Mesendoderm (in vitro differentiated cells): Measurements from ENCODE around the gene MIA.
"Not testable (repeated sequence)": the region's sequence is repeated elsewhere in the genome, so short reads cannot be mapped to it uniquely, and the experiment has no call there.

Experiments
- DNase-seq: peaks from one replicate; pipeline ENCODE4 v3.0.0; 2013
- H2AK5ac ChIP-seq: 2 replicates; pipeline ENCODE4 v1.6.1; 2013; ENCODE audit warnings: low read length, inconsistent platforms
- H2BK120ac ChIP-seq: 2 replicates; pipeline ENCODE4 v1.6.1; 2013; ENCODE audit warnings: low read depth, mild to moderate bottlenecking, low read length, moderate library complexity, mixed read lengths
- H2BK15ac ChIP-seq: replicated peaks from 2 replicates; pipeline ENCODE4 v1.6.1; 2013; ENCODE audit warnings: low read depth, mild to moderate bottlenecking, moderate library complexity
- H2BK5ac ChIP-seq: 2 replicates; pipeline ENCODE4 v1.6.1; 2013; ENCODE audit warnings: low read length, inconsistent platforms
- H3K18ac ChIP-seq: 2 replicates; pipeline ENCODE4 v1.6.1; 2013; ENCODE audit warnings: mild to moderate bottlenecking, low read length, mixed read lengths
- H3K23ac ChIP-seq: one replicate; pipeline ENCODE4 v1.6.1; 2013; ENCODE audit warnings: low read length
- H3K27ac ChIP-seq: 2 replicates; pipeline ENCODE4 v1.5.1; 2013; ENCODE audit warnings: low read depth, mild to moderate bottlenecking, inconsistent platforms, low read length, moderate library complexity
- H3K27me3 ChIP-seq: 2 replicates; pipeline ENCODE4 v1.6.1; 2013; ENCODE audit warnings: low read length, control low read depth, mild to moderate bottlenecking, inconsistent platforms; ENCODE audit not compliant: insufficient read depth, poor library complexity
- H3K36me3 ChIP-seq: 2 replicates; pipeline ENCODE4 v1.6.1; 2013; ENCODE audit warnings: low read length, inconsistent platforms; ENCODE audit not compliant: control insufficient read depth, insufficient read depth
- H3K4ac ChIP-seq: one replicate; pipeline ENCODE4 v1.6.1; 2013; ENCODE audit warnings: low read depth, mild to moderate bottlenecking, low read length, moderate library complexity
- H3K4me1 ChIP-seq: 2 replicates; pipeline ENCODE4 v1.6.1; 2013; ENCODE audit warnings: low read depth, low read length, inconsistent platforms; ENCODE audit not compliant: control insufficient read depth
- H3K4me2 ChIP-seq: 2 replicates; pipeline ENCODE4 v1.6.1; 2013; ENCODE audit warnings: low read length
- H3K4me3 ChIP-seq: 2 replicates; pipeline ENCODE4 v1.5.1; 2013; ENCODE audit warnings: mild to moderate bottlenecking, low read length
- H3K56ac ChIP-seq: one replicate; pipeline ENCODE4 v1.6.1; 2013; ENCODE audit warnings: low read length
- H3K79me1 ChIP-seq: 2 replicates; pipeline ENCODE4 v1.6.1; 2013; ENCODE audit warnings: low read length, inconsistent platforms
- H3K79me2 ChIP-seq: 2 replicates; pipeline ENCODE4 v1.6.1; 2013; ENCODE audit warnings: mild to moderate bottlenecking, low read length; ENCODE audit not compliant: control insufficient read depth, insufficient read depth
- H3K9ac ChIP-seq: 2 replicates; pipeline ENCODE4 v1.6.1; 2013; ENCODE audit warnings: low read length, inconsistent platforms
- H4K5ac ChIP-seq: one replicate; pipeline ENCODE4 v1.6.1; 2013; ENCODE audit warnings: low read length
- H4K8ac ChIP-seq: one replicate; pipeline ENCODE4 v1.6.1; 2013; ENCODE audit warnings: low read depth, mild to moderate bottlenecking, control low read depth, low read length, moderate library complexity
- WGBS: extraction: QIAGEN DNeasy Blood & Tissue Kit; methylation state at CpG from one replicate; pipeline ENCODE4 v1.1.7; 2013; ENCODE audit warnings: low lambda C conversion rate, missing lambda C conversion rate; ENCODE audit not compliant: insufficient coverage; ENCODE audit errors: extremely low coverage; 5-methylcytosine and 5-hydroxymethylcytosine counted together

MIA gene

GRCh38 chr19:40811478-40812341, 36.4 kb downstream of the MIA start:
- no peak overlapping the region for H4K5ac ChIP-seq
- peak overlapping the region; percentile 25 for H3K18ac ChIP-seq
- H2AK5ac ChIP-seq, result no peak overlapping the region
- no peak overlapping the region for H4K8ac ChIP-seq
- peaks cover 3% of the 10 kb centered on the region for H3K79me2 ChIP-seq
- no peak overlapping the region for H2BK5ac ChIP-seq
- H2BK120ac ChIP-seq, result no peak overlapping the region
- H3K4me1 ChIP-seq, result no peaks in the 10 kb centered on the region
- H2BK15ac ChIP-seq, result no peak overlapping the region
- no peak overlapping the region for H3K4me3 ChIP-seq
- H3K27me3 ChIP-seq, result no peaks in the 10 kb centered on the region
- peak overlapping the region; percentile 74 for H3K9ac ChIP-seq
- WGBS, result no CpG with 5 or more reads among the region's 35 CpGs
- H3K27ac ChIP-seq, result no peak overlapping the region
- no peak overlapping the region for H3K4ac ChIP-seq
- H3K79me1 ChIP-seq, result peaks cover 12% of the 10 kb centered on the region
- H3K36me3 ChIP-seq, result peaks cover 8% of the 10 kb centered on the region
- peak overlapping the region; percentile 77 for H3K4me2 ChIP-seq
- H3K23ac ChIP-seq, result no peak overlapping the region
- peak overlapping the region; percentile 86 for H3K56ac ChIP-seq
- DNase-seq, result no peak

GRCh38 chr19:40812571-40812970, 37.2 kb downstream of the MIA start:
- H2BK5ac ChIP-seq, H3K27me3 ChIP-seq, H3K4ac ChIP-seq, H2BK15ac ChIP-seq, H3K79me2 ChIP-seq, H3K4me2 ChIP-seq, H3K9ac ChIP-seq, H3K27ac ChIP-seq, H2BK120ac ChIP-seq, H3K18ac ChIP-seq, H3K36me3 ChIP-seq, H4K8ac ChIP-seq, H2AK5ac ChIP-seq, H3K23ac ChIP-seq, H3K56ac ChIP-seq, H3K79me1 ChIP-seq, H4K5ac ChIP-seq, H3K4me1 ChIP-seq, DNase-seq, H3K4me3 ChIP-seq: not testable (repeated sequence)
- WGBS, result no CpG with 5 or more reads among the region's 7 CpGs

- Histone ChIP-seq H3K4me3 (no peak overlapping the region), H4K5ac (no peak overlapping the region), H3K4me1 (no peaks in the 10 kb centered on the region), H2AK5ac (no peak overlapping the region), H3K4ac (no peak overlapping the region), H3K56ac (no peak overlapping the region), H3K27ac (no peak overlapping the region), H3K27me3 (no peaks in the 10 kb centered on the region), H3K36me3 (peaks cover 4% of the 10 kb centered on the region), H3K18ac (no peak overlapping the region), H3K4me2 (no peak overlapping the region), H3K23ac (no peak overlapping the region), H3K79me1 (peaks cover 3% of the 10 kb centered on the region), H4K8ac (no peak overlapping the region), H3K79me2 (no peaks in the 10 kb centered on the region), H2BK15ac (no peak overlapping the region), H2BK120ac (no peak overlapping the region), H2BK5ac (no peak overlapping the region), H3K9ac (no peak overlapping the region)
- no CpG with 5 or more reads among the region's 4 CpGs for WGBS
- no peak for DNase-seq
Measured at GRCh38 chr19:40813182-40813581, 37.9 kb downstream of the MIA start.

GRCh38 chr19:40815223-40815622, 39.9 kb downstream of the MIA start:
- Histone ChIP-seq H3K56ac (no peak overlapping the region), H3K4me3 (no peak overlapping the region), H2BK120ac (no peak overlapping the region), H4K8ac (no peak overlapping the region), H3K9ac (no peak overlapping the region), H3K27ac (no peak overlapping the region), H3K27me3 (no peaks in the 10 kb centered on the region), H3K4me1 (no peaks in the 10 kb centered on the region), H3K79me2 (no peaks in the 10 kb centered on the region), H3K4me2 (no peak overlapping the region), H4K5ac (no peak overlapping the region), H2BK15ac (no peak overlapping the region), H3K36me3 (no peaks in the 10 kb centered on the region), H2BK5ac (no peak overlapping the region), H3K23ac (no peak overlapping the region), H3K79me1 (no peaks in the 10 kb centered on the region), H2AK5ac (no peak overlapping the region), H3K18ac (no peak overlapping the region), H3K4ac (no peak overlapping the region)
- WGBS, result no CpG with 5 or more reads among the region's 4 CpGs
- DNase-seq, result no peak

- not testable (repeated sequence) for H3K79me1 ChIP-seq, H2BK120ac ChIP-seq, H3K27me3 ChIP-seq, H4K8ac ChIP-seq, H3K9ac ChIP-seq, H3K79me2 ChIP-seq, H2AK5ac ChIP-seq, H3K4ac ChIP-seq, H3K4me2 ChIP-seq, H4K5ac ChIP-seq, H2BK5ac ChIP-seq, H3K23ac ChIP-seq, H2BK15ac ChIP-seq, H3K18ac ChIP-seq, H3K27ac ChIP-seq, H3K4me3 ChIP-seq, H3K4me1 ChIP-seq, H3K36me3 ChIP-seq
- peak overlapping the region; percentile 68 for H3K56ac ChIP-seq
- DNase-seq, result peak; percentile 53
- no CpG with 5 or more reads among the region's 36 CpGs for WGBS
Measured at GRCh38 chr19:40818480-40819399, 43.4 kb downstream of the MIA start.
